Cardiac septum (tissue), 1 donor: ENCODE results near the gene CIDEB. TPM values are rescaled to one million over a fixed set of nuclear protein-coding genes. Genes with fewer than 3 reads are reported as not detected.
"Not testable (repeated sequence)": the region's sequence is repeated elsewhere in the genome, so short reads cannot be mapped to it uniquely, and the experiment has no call there.

ENCODE experiments used
- DNase-seq: peaks from one replicate; pipeline ENCODE4 v3.0.0-alpha.2; 2020; ENCODE audit warnings: low spot score
- intact Hi-C: fragments of 100-400 bp; cut with DNase I; formaldehyde crosslinking; loops from one replicate; pipeline ENCODE4 v1.14.0; 2022
- long read RNA-seq: library from polyadenylated mRNA; unstranded; transcript quantifications from one replicate; pipeline ENCODE4 v2.0.0, GENCODE V29; 2021
- total RNA-seq: library from RNA; stranded (reverse); fragmentation: NEBNext Ultra II Directional; extraction: Animal tissue kit (Norgen Biotek cat#: 25700); gene quantifications from one replicate; pipeline ENCODE4 v1.2.1, GENCODE V29; 2021
- donor health status: DM: no; HTN: no; CAD: no.

Gene CIDEB, protein sequence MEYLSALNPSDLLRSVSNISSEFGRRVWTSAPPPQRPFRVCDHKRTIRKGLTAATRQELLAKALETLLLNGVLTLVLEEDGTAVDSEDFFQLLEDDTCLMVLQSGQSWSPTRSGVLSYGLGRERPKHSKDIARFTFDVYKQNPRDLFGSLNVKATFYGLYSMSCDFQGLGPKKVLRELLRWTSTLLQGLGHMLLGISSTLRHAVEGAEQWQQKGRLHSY
- total RNA-seq, result 2.4 TPM
- long read RNA-seq, partial matches to known transcripts, result 0 of 4 reads
- long read RNA-seq, other reads (novel, unspliced or antisense), result 2 of 4 reads

DNA sequence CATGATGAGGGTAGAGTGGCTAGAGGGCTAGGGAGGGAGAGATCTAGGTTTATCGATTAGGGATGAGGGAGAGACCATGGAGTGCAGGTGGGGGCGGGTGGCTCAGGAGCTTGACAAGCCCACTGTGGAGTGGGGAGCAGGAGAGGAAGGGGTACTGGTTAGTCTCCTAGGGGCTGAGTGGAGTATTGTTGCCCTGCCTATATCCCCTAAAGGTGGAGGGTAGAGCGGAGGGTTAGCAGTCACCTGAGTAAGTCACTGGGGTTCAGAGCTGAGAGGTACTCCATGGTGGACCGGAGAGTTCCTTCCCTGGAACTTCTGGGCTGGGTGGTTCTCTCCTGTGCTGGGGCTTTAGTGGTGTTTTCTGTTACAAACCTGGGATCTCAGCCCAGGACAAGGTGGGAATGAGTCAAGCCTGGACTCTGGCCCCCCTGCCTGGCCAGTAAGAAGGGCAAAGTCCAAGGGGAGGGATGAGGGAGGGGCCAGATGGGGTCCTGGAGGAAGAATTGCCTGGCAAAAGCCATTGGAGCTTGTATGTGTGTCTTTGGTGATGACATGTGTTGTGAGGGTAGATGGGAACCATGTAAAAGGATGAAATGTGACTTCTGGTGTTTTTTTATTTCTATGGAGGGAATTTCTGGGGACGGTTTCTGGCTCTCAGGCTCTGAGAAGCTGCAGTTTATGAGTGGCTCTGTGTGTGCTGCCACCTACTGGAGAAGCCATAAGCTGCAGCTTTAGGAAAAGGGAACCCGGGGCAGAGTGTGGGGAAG lies at the start of gene CIDEB:
Gene CIDEB, minus strand, starts transcription at position 403 of the 767 bp plus-strand sequence. Its CDS starts 119 bp downstream, at position 284.
- DNase-seq, result peak; percentile 82
- intact Hi-C loops, result no loop called here

DNA sequence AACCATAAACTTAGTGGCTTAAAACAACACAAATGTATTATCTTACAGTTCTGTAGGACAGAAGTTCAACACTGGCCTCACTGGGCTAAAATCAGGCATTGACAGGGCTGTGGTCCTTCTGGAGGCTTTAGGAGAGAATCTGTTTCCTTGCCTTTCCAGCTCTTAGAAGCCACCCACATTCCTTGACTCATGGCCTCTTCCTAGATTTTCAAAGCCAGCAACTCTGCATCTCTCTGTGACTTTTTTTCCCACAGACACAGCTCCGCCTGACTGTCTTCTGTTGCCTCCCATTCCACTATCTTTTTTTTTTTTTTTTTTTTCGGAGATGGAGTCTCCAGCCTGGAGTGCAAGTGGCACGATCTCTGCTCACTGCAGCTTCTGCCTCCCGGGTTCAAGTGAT lies 48.4 kb upstream of the CIDEB start:
- intact Hi-C loops, result no loop called here
- DNase-seq, result no peak

DNA sequence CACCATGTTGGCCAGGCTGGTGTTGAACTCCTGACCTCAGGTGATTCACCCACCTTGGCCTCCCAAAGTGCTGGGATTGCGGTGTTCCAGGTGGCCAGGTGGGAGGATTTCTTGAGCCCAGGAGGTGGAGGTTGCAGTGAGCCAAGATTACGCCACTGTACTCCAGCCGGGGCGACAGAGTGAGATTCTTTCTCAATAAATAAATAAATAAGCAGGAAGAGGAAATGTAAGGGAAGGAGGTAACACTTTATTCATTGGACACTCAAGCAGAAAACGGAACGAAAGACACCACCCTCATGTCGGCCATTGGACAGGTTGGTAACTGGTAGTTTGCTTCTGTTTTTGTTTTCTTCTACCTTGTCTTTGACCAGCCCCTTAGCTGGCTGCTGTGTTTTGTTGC lies 47.2 kb upstream of the CIDEB start:
- DNase-seq, result no peak
- intact Hi-C loops, result no loop called here

DNA sequence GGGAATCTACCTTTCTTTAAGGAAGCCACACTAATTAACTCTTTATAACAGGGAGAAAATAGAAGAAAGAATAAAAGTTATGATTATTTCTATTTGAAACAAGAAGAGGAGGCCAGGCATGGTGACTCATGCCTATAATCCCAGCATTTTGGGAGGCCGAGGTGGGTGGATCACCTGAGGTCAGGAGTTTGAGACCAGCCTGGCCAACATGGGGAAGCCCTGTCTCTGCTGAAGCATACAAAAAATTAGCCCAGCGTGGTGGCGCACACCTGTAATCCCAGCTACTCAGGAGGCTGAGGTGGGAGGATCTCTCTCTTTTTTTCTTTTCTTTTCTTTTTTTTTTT lies 46.7 kb upstream of the CIDEB start:
- intact Hi-C loops, result not testable (repeated sequence)

DNA sequence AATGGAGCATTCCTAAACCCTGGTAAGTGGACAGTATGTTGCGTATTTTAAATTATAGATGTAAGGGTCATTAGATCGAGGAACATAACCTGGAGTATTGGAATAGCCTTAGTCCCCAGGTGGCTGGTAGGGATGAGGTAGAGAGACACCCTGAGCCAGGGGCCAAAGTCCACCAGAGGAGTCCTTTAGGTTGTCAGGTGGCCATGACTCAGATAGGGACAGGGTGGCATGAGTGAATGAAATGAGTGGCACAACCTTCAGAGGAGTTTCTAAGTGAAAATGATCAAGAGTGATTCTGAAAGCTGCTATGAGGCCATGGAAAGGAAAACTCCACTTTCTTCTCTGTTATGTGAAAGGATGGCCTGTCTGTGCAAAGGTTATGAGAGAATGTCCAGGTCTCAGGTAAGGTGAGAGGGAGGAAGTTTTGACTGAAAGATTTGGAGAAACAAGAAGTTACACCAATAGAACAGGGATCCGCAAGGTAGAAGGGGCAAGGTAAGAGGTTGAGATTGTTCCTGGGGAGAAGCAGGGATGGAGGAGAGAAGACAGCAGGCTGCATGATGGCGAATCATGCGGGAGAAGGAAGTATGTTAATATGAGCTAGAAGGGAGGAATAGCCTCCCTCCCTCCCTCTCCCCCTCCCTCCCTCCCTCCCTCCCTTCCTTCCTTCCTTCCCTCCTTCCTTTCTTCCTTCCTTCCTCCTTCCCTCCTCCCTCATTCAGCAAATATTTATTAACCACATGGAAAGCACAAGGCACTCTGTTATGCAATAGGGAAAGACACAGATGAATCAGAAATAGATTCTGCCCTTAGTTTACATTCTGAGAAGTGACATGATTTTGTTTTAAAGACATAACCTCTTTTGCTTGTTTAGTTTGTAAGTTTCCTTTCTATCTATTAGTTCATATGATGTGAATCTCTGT lies 46.0 kb upstream of the CIDEB start:
- no peak for DNase-seq
- intact Hi-C loops, result no loop called here

More for the DNA sequence above, 46.7 kb upstream of the CIDEB start:
- not testable (repeated sequence) for DNase-seq

DNA sequence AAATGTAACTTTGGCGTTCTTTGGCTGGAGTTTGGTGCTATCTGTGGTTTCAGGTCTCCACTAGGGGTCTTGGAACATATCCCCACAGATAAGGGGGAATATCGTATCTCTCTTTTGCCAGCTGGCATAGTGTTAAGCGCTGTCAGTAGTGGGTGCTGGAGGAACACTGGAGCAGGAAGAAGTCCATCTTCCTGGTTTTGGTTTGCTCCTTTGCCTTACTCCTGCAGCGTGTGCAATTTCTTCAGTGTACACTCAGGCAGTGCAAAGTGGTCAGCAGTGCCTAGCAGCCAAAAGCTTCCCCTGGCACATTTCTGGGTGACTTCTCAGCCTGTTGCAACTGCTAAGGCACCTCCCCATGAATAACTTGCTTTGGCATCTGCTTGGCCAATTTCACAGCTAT lies 43.7 kb upstream of the CIDEB start:
- intact Hi-C loops, result no loop called here
- DNase-seq, result no peak

DNA sequence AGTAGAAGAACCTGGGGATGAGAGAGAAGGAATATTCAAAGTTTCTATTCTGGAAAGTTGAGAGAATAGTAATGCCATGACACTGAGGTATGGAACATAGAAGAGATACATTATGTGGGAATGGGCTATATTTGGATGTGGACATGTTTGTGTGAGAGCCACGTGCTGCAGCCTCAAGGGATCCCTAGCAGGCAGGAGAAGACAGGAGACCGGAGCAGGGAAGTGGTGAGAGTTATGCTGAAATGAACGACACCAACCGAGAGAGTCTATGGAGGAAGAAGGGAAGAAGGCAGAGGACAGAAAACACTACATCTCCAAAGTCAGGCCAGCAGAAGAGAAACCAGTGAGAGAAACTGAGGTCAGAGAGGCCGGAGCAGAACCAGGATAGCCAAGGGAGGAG lies 42.0 kb upstream of the CIDEB start:
- no peak for DNase-seq
- intact Hi-C loops, result no loop called here

DNA sequence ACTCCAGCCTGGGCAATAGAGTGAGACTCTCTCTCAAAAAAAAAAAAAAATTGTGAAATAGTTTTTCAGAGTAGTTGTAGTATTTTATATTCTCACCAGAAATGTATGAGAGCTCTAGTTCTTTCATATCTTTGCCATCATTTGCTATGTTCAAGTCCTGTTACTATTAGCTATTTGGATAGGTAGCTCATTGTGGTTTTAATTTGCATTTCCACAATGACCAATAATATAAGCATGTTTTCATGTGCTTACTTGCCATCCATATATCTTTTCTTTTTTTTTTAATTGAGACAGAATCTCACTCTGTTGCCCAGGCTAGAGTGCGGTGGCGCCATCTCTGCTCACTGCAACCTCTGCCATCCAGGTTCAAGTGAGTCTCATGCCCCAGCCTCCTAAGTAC lies 40.4 kb upstream of the CIDEB start:
- no peak for DNase-seq
- intact Hi-C loops, result no loop called here

DNA sequence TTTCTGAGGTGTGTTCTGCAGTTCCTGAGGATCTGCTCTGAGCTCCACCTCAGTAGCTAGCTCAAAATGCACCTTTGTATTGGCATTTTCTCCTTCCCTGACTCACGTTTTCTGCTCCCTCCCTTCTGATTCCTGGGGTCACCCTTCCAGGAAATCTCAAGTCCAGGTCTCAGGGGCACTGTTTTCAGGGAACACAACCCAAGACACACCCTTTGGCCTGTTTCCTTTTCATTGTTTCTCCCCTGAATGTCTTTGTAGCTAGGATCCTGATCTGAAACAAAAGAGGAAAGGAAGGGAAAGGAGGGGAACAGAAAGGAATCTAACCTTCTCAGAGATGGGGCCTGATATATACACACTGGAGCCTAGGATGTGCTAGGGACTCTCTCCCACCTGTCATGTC lies 39.4 kb upstream of the CIDEB start:
- DNase-seq, result no peak
- intact Hi-C loops, result no loop called here

DNA sequence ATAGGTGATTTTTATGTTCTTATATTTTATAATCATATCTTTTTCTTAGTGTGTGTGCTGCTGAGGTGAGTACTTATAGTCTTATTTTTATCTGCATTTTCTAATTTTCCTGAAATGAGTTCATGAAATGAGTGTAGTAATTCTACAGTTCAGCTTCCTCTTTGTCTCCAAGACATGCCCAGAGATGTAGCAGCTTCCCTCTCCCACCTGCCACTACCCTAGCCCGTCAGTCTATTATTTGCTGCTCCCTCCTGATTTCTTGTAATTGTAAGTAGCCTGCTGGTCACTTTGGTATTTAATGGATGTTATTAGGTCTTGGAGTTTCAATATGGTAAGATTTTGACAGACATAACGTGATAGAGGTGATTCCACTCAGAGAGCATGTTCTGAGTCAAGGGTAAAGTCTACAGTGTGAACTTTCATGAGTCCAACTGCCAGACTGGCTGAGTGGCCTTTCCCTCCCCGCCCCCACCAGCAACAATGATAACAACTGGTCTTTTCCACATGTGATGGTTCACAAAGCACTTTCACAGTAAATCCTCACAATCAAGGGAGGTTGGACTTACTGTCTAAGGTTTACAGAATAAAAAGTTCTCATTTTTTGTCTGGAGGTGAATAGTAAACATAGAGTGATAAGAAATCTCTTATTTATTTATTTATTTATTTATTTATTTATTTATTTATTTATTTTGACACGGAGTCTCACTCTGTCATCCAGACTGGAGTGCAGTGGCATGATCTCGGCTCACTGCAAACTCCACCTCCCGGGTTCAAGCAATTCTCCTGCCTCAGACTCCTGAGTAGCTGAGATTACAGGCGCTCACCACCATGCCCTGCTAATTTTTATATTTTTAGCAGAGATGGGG lies 36.3 kb upstream of the CIDEB start:
- DNase-seq, result no peak
- intact Hi-C loops, result no loop called here

DNA sequence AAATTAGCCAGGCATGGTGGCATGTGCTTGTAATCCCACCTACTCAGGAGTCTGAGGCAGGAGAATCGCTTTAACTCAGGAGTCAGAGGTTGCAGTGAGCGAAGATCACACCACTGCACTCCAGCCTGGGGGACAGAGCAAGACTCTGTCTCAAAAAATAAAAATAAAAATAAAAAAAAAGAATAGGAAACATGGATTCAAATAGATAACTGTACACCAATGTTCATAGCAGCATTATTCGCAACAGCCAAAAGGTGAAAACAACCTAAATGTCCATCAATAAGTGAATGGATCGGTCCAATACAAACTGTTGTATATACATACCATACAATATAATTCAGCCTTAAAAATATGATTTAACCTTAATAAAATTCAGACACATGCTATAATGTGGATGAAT lies 35.1 kb upstream of the CIDEB start:
- no peak for DNase-seq
- intact Hi-C loops, result no loop called here

DNA sequence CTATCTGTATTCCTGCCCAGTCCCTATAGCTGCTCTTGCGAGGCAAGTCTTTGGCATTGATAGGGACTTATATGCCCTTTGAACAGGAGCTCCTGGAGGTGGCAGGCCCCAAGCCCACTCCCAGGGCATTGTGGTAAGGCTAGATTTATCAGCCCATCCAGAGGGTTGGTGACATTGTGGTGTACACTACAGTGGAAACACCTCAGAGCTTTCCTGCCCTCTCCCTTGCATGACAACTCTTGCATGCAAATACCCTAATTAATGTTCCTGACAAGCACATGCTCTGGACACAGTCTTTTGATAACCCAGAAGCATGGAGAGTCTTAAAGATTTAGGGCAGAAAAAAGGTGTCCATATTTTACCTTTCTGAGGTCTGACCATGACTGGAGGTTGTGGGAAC lies 32.8 kb upstream of the CIDEB start:
- no peak for DNase-seq
- intact Hi-C loops, result no loop called here

DNA sequence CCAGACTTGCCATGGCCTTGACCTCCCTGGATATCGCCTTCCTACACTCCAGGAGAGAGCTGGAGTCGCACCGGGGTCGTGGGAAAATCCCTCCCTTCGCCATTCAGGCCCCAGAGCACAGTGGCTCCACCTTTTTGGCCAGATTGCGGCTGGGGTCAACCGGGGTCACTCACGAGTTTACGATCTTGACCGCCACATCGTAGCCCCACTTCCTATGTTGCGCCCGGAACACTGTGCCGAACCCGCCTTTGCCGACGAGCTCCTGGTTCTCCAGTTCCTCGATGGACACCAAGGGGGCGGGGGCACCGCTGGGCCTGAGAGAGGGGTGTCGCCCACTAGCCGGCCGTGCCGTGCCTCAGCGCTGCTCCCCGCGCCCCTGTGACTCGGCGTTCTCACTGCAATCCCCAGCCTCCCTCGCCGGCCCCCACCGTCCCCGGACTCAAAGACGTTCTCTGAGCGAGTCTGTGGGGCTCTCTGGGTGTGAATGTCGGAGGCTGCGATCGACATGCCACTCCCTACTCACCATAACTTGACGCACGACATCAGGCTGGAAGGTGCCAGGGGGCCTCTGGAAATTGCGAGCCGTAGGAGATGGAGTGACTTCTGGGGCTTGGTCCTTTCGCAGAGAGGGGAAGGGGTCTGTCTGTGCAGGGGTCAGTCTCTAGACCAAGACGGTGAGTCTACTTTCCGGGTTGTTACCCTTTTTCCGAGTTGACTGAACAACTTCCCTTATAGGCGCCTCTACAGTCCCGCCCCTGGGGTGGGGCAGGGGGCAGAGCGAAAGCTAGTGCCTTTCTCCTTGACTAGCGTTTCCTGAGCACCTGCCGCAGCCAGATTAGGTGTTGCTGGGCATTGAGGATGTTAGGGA lies 31.7 kb upstream of the CIDEB start, which contains the start of gene RIPK3:
Gene RIPK3, minus strand, starts transcription at position 708 of the 868 bp plus-strand sequence. Its CDS starts 165 bp downstream, at position 543.
- DNase-seq, result peak; percentile 84
- intact Hi-C loops, result no loop called here

DNA sequence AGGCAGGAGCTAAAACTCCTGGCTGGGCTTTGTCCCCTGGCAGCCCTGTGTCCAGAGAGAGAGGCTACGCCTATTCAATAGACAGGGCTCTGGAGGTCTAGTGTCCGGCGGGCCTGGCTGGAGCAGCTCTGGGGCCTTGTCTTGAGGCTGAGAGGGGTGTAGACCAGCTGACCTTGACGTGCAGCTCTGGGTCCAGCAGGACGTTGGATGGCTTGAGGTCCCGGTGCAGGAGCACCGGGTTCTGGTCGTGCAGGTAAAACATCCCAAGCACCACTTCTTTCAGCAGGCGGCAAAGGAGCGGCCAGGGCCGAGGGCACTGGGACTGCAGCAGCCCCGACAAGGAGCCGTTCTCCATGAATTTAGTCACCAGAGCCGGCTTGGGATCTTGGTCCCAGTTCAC lies 31.1 kb upstream of the CIDEB start:
- intact Hi-C loops, result no loop called here
- DNase-seq, result no peak

DNA sequence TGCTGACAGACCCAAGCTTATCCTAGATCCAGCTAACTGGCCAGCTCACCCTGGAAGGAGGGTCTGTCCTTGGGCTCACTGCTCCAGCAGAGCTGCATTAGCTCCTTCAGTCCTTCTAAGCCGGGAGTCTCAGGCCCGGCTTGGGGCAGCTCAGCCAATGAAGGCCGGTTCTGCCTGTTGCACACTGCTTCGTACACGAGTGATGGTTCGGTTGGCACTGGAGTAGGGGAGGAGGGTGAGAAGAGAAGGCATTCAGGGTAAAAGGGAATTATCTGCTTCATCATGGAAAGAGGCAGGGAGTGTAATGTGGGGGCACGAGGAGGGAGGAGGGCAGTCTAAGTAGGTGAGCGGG lies 30.0 kb upstream of the CIDEB start:
- intact Hi-C loops, result no loop called here
- no peak for DNase-seq

DNA sequence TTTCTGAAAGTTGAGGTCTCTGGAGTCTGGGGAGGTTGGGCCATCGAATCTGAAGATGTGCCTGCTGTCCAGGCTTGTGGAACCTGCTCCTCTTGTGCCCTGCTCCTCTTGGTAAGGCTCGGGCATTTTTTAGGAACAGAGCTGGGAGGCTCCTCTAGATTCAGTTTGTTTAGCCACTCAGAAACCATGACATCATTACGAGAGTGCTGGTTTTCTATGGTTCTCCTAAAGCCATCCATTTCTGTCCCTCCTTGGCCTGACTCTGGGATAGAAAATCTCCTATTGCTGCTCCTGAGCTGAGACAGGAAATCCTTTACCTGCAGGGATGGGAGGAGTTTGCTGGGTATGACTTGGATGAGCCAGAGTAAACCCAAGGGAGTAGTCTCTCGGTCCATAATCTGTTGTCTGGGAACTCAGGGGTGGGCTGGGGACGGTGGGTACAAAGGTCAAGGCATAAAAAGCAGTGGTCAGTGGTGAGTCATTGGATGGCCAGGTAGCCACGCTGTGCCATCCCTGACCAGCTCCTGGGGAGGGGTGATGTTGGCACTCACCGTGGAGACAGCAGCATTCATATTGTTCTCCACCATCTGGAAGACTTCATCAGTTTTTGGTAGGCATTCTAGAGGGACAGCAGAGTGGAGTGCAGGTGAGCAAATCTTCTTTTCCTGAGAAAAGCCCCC lies 29.5 kb upstream of the CIDEB start:
- no peak for DNase-seq
- intact Hi-C loops, result no loop called here

DNA sequence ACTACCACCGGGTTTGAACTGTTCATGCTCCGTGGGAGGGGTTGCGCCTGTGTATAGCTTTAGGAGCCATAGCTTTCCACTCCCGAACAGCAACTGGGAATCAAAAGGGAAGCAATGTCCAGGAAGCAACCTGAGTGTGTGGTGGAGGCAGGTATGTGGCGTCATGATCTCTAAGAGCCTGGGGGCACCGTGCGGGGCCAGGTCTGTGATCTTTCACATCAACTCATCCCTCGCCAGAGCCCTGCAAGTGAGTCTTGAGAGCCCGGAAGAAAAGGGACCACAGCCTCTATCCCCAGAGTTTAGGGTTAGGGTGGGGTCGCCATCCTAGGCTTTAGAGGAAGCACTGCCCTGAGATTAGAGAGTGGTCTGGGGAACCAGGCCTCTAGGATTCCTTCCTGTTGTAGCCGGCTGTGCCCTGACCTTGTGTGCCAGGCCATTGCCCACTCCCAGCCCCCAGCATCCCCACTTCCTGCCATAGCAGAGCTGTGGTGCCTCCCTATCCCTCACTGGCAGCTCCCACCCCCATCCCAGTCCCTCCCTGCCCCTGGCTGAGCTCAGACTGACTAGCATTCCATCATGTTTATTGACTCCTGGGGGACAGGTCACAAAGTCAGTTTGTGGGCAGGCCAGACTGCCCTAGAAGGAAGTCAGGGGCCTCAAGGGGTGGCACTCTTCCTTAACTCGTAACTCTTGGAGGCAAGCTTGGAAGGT lies 27.8 kb upstream of the CIDEB start:
- no peak for DNase-seq
- intact Hi-C loops, result loop anchor here (2.0 kb wide), 1 partner anchor 31 kb away; no protein-coding TSS in a partner anchor
